Activated naive CD4-positive, alpha-beta T cell treated with anti-CD3 and anti-CD28 coated beads for 36 hours (primary cell): ENCODE data around the gene C1QTNF1. TPM values are rescaled to one million over a fixed set of nuclear protein-coding genes. Genes with fewer than 3 reads are reported as not detected.

Experiments used
- CTCF ChIA-PET: fragments of 350-600 bp; sonication (Branson Sonifier 250); formaldehyde crosslinking; loops from one replicate; lab custom pipeline; 2021; ENCODE audit warnings: antibody characterized with exemption; lab: Charles Lee
- DNase-seq: peaks from one replicate; pipeline ENCODE4 v3.0.0-alpha.2; 2020
- H3K27ac Mint-ChIP-seq: one replicate; pipeline ENCODE4 v1.8.0; 2021; ENCODE audit warnings: mild to moderate bottlenecking, mixed read lengths
- H3K27me3 Mint-ChIP-seq: one replicate; pipeline ENCODE4 v1.8.0; 2021; ENCODE audit warnings: low read depth, mixed read lengths
- H3K36me3 Mint-ChIP-seq: one replicate; pipeline ENCODE4 v1.8.0; 2021; ENCODE audit warnings: low read depth, mixed read lengths
- H3K4me1 Mint-ChIP-seq: one replicate; pipeline ENCODE4 v1.8.0; 2021; ENCODE audit warnings: low read depth, mixed read lengths
- H3K4me3 Mint-ChIP-seq: one replicate; pipeline ENCODE4 v1.8.0; 2021; ENCODE audit warnings: mild to moderate bottlenecking, moderate library complexity, mixed read lengths
- H3K9me3 Mint-ChIP-seq: one replicate; pipeline ENCODE4 v1.8.0; 2021; ENCODE audit warnings: mixed read lengths
- intact Hi-C: fragments of 100-400 bp; cut with micrococcal nuclease; formaldehyde crosslinking; loops from one replicate; pipeline ENCODE4 v1.15.1; 2023
- total RNA-seq, 2 experiments: library from RNA; stranded (reverse); gene quantifications; one replicate each; pipeline ENCODE4 v1.2.3, GENCODE V29; 2021

C1QTNF1 gene
- total RNA-seq, 2 experiments from 2014 or later: 0.14 to 0.32 TPM

DNA sequence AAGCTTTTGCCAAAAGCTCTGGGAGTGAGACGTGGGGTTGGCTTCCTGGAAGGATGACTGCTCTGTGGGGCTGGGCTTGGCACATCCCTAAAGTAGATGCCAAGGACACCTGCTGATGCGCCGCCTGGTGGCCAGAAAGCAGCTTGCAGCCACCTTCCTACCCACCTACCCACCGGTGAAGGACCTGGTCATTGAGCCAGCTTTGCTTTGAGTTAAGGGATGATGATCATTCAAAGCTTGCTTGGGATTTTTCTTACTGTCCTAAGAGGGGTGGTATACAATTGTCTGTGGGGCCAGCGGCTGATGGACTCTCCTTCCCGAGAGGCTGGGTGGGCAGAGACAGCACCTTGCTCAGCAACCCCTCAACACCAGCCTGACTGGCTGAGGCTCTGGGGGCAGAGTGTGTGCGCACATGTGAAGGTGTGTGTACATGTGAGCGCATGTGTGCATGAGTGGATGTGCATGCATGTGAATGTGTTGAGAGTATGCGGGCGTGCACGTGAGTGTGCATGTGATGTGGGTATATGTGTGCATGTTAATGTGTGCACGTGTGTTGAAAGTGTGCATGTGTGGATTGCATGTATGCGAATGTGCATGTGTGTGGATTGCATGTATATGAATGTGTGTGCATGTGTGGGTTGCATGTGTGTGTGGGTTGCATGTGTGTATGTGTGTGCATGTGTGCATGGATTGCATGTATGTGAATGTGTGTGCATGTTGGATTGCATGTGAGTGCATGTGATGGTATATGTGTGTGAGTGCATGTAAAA, 18.6 kb downstream of the C1QTNF1 start:
- intact Hi-C loops: loop anchor here (1.0 to 2.0 kb wide), 2 partner anchors 23 to 56 kb away; no protein-coding TSS in a partner anchor
- H3K27me3 Mint-ChIP-seq: peaks cover 3% of the 10 kb centered on the region
- no peaks in the 10 kb centered on the region for H3K4me1 Mint-ChIP-seq
- no peak overlapping the region for H3K4me3 Mint-ChIP-seq
- no peak overlapping the region for H3K27ac Mint-ChIP-seq
- CTCF ChIA-PET: interaction anchor here (0.8 to 1.6 kb wide), 9 partner anchors 10 to 63 kb away, joined by 3 to 13 read pairs (median 4); partner anchors contain the start of gene LGALS3BP
- DNase-seq: peak; percentile 81
- H3K9me3 Mint-ChIP-seq: no peaks in the 10 kb centered on the region
- H3K36me3 Mint-ChIP-seq: no peaks in the 10 kb centered on the region

DNA sequence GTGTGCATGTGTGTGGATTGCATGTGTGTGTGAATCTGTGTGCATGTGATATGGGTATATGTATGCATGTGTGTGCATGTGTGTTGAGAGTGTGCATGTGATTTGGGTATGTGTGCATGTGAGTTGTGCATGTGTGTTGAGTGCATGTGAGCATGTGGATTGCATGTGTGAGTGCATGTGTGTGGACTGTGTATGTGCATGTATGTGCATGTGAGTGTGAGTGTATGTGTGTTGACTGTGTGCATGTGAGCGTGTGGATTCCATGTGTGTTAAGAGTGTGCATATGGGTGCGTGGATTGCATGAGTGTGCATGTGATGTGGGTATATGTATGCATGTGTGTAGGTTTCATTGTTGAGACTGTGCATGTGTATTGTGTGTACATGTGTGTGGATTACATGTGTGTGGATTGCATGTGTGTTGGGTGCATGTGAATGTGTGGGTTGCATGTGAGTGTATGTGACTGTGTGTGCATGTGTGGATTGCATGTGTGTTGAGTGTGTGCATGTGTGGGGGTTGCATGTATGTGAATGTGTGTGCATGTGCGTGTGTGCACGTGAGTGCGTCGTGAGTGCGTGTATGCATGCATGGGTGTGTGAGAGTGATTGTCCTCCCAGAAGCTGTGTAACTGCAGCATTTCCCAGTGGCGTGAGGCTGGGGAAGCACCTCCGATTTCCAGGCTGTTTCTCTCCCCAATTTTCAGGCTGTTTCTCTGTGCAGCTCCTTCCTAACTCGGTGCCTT, 19.4 kb downstream of the C1QTNF1 start:
- Mint-ChIP-seq H3K36me3 (no peaks in the 10 kb centered on the region), H3K4me1 (no peaks in the 10 kb centered on the region), H3K27ac (no peak overlapping the region), H3K9me3 (no peaks in the 10 kb centered on the region), H3K4me3 (no peak overlapping the region), H3K27me3 (peaks cover 3% of the 10 kb centered on the region)
- CTCF ChIA-PET: interaction anchor here (1.1 to 3.2 kb wide), 3 partner anchors 53 to 357 kb away, joined by 3 to 11 read pairs (median 4); no protein-coding TSS in a partner anchor
- DNase-seq: no peak
- intact Hi-C loops: loop anchor here (2.0 kb wide), 1 partner anchor 57 kb away; no protein-coding TSS in a partner anchor

DNA sequence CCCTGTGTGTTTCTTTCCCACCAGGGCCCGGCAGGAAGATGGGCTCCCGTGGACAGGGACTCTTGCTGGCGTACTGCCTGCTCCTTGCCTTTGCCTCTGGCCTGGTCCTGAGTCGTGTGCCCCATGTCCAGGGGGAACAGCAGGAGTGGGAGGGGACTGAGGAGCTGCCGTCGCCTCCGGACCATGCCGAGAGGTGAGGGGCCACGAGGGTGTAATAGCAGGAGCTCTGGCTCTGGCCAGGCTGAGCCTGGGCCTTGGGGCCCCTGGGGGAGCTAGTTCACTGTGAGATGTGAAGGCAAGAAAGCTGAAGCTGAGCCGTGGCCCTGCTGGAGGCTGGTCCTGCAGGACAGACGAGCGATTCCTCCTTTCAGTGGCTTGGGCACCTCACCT, 20.0 kb downstream of the C1QTNF1 start:
- Mint-ChIP-seq H3K27ac (no peak overlapping the region), H3K9me3 (no peaks in the 10 kb centered on the region), H3K27me3 (peaks cover 3% of the 10 kb centered on the region), H3K4me1 (no peaks in the 10 kb centered on the region), H3K36me3 (no peaks in the 10 kb centered on the region), H3K4me3 (no peak overlapping the region)
- CTCF ChIA-PET: interaction anchor here (1.0 to 3.2 kb wide), 6 partner anchors 15 to 357 kb away, joined by 3 to 11 read pairs (median 4); no protein-coding TSS in a partner anchor
- DNase-seq: no peak
- intact Hi-C loops: loop anchor here (2.0 kb wide), 1 partner anchor 57 kb away; no protein-coding TSS in a partner anchor

- H3K9me3 Mint-ChIP-seq: no peaks in the 10 kb centered on the region
- CTCF ChIA-PET: interaction anchor here (0.9 to 3.2 kb wide), 9 partner anchors 8 to 356 kb away, joined by 3 to 11 read pairs (median 4); no protein-coding TSS in a partner anchor
- H3K27me3 Mint-ChIP-seq: peaks cover 3% of the 10 kb centered on the region
- no peak overlapping the region for H3K27ac Mint-ChIP-seq
- no peak overlapping the region for H3K4me3 Mint-ChIP-seq
- no peaks in the 10 kb centered on the region for H3K4me1 Mint-ChIP-seq
- intact Hi-C loops: no loop called here
- no peaks in the 10 kb centered on the region for H3K36me3 Mint-ChIP-seq
- no peak for DNase-seq
Measured at GRCh38 chr17:79044462-79044861, 20.5 kb downstream of the C1QTNF1 start.

- no peaks in the 10 kb centered on the region for H3K9me3 Mint-ChIP-seq
- no peak for DNase-seq
- intact Hi-C loops: no loop called here
- no peaks in the 10 kb centered on the region for H3K36me3 Mint-ChIP-seq
- H3K27ac Mint-ChIP-seq: no peak overlapping the region
- CTCF ChIA-PET: interaction anchor here (0.6 to 3.2 kb wide), 20 partner anchors 9 to 348 kb away, joined by 3 to 13 read pairs (median 4); no protein-coding TSS in a partner anchor
- no peaks in the 10 kb centered on the region for H3K4me1 Mint-ChIP-seq
- peaks cover 3% of the 10 kb centered on the region for H3K27me3 Mint-ChIP-seq
- H3K4me3 Mint-ChIP-seq: no peak overlapping the region
Measured at GRCh38 chr17:79045001-79045729, 21.2 kb downstream of the C1QTNF1 start.

GRCh38 chr17:79045842-79046196, 21.9 kb downstream of the C1QTNF1 start:
- no peak overlapping the region for H3K27ac Mint-ChIP-seq

GRCh38 chr17:79046197-79046915, 22.4 kb downstream of the C1QTNF1 start:
- CTCF ChIA-PET: interaction anchor here (0.6 to 3.2 kb wide), 14 partner anchors 10 to 789 kb away, joined by 3 to 13 read pairs (median 6); no protein-coding TSS in a partner anchor
- H3K4me3 Mint-ChIP-seq: no peak overlapping the region
- peaks cover 3% of the 10 kb centered on the region for H3K27me3 Mint-ChIP-seq
- no peak overlapping the region for H3K27ac Mint-ChIP-seq
- H3K4me1 Mint-ChIP-seq: no peaks in the 10 kb centered on the region
- no peaks in the 10 kb centered on the region for H3K36me3 Mint-ChIP-seq
- no peak for DNase-seq
- intact Hi-C loops: loop anchor here (1.0 to 2.0 kb wide), 2 partner anchors 36 to 346 kb away; no protein-coding TSS in a partner anchor
- H3K9me3 Mint-ChIP-seq: no peaks in the 10 kb centered on the region

More at GRCh38 chr17:79045842-79046196, 21.9 kb downstream of the C1QTNF1 start:
- Mint-ChIP-seq H3K4me1 (no peaks in the 10 kb centered on the region), H3K27me3 (peaks cover 3% of the 10 kb centered on the region), H3K4me3 (no peak overlapping the region), H3K36me3 (no peaks in the 10 kb centered on the region), H3K9me3 (no peaks in the 10 kb centered on the region)
- CTCF ChIA-PET: interaction anchor here (0.6 to 3.2 kb wide), 17 partner anchors 10 to 789 kb away, joined by 3 to 13 read pairs (median 4); no protein-coding TSS in a partner anchor
- intact Hi-C loops: loop anchor here (1.0 to 2.0 kb wide), 2 partner anchors 37 to 346 kb away; no protein-coding TSS in a partner anchor
- DNase-seq: peak; percentile 77

DNA sequence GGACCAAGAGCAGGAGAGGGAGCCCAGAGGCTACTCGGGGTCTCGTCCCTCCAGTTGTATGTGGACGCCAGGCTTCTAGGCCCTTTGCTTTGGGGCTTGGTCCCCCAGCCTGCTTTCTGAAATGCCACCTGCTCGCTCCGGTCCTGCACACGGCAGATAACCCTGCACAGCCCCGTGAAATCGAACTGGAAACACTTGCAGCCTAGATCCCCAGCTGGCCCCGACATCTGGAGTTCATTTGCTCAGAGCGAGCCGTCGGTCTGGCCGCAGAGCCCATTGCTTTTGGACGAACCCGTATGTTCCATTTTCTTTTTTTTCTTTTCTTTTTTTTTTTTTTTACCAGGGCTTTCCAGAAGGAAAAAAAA, 22.9 kb downstream of the C1QTNF1 start:
- Mint-ChIP-seq H3K36me3 (no peaks in the 10 kb centered on the region), H3K27ac (no peak overlapping the region), H3K4me3 (no peak overlapping the region), H3K4me1 (no peaks in the 10 kb centered on the region), H3K9me3 (no peaks in the 10 kb centered on the region), H3K27me3 (peaks cover 3% of the 10 kb centered on the region)
- intact Hi-C loops: loop anchor here (1.0 to 2.0 kb wide), 2 partner anchors 36 to 345 kb away; no protein-coding TSS in a partner anchor
- DNase-seq: no peak
- CTCF ChIA-PET: interaction anchor here (0.9 kb wide), 1 partner anchor 25 kb away, joined by 4 read pairs; no protein-coding TSS in a partner anchor

DNA sequence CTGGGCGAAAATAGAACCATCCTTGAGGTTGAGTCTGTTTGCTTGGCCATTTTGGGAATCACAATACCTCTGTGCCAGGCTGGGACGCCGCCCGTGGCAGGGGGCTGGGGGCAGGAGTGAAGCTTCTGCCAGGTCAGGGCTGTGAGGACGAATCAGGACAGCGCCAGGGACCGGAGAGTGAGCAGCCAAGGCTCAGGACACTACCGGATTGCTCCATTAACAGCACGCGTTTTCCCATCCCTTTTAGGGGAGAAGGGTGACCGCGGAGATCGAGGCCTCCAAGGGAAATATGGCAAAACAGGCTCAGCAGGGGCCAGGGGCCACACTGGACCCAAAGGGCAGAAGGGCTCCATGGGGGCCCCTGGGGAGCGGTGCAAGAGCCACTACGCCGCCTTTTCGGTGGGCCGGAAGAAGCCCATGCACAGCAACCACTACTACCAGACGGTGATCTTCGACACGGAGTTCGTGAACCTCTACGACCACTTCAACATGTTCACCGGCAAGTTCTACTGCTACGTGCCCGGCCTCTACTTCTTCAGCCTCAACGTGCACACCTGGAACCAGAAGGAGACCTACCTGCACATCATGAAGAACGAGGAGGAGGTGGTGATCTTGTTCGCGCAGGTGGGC, 23.4 kb downstream of the C1QTNF1 start:
- no peaks in the 10 kb centered on the region for H3K36me3 Mint-ChIP-seq
- no peak overlapping the region for H3K27ac Mint-ChIP-seq
- no peak for DNase-seq
- intact Hi-C loops: loop anchor here (2.0 kb wide), 1 partner anchor 35 kb away; no protein-coding TSS in a partner anchor
- H3K27me3 Mint-ChIP-seq: peaks cover 3% of the 10 kb centered on the region
- CTCF ChIA-PET: interaction anchor here (0.9 kb wide), 1 partner anchor 26 kb away, joined by 4 read pairs; no protein-coding TSS in a partner anchor
- H3K9me3 Mint-ChIP-seq: no peaks in the 10 kb centered on the region
- no peaks in the 10 kb centered on the region for H3K4me1 Mint-ChIP-seq
- H3K4me3 Mint-ChIP-seq: no peak overlapping the region

DNA sequence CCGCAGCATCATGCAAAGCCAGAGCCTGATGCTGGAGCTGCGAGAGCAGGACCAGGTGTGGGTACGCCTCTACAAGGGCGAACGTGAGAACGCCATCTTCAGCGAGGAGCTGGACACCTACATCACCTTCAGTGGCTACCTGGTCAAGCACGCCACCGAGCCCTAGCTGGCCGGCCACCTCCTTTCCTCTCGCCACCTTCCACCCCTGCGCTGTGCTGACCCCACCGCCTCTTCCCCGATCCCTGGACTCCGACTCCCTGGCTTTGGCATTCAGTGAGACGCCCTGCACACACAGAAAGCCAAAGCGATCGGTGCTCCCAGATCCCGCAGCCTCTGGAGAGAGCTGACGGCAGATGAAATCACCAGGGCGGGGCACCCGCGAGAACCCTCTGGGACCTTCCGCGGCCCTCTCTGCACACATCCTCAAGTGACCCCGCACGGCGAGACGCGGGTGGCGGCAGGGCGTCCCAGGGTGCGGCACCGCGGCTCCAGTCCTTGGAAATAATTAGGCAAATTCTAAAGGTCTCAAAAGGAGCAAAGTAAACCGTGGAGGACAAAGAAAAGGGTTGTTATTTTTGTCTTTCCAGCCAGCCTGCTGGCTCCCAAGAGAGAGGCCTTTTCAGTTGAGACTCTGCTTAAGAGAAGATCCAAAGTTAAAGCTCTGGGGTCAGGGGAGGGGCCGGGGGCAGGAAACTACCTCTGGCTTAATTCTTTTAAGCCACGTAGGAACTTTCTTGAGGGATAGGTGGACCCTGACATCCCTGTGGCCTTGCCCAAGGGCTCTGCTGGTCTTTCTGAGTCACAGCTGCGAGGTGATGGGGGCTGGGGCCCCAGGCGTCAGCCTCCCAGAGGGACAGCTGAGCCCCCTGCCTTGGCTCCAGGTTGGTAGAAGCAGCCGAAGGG, 24.2 kb downstream of the C1QTNF1 start:
- peaks cover 3% of the 10 kb centered on the region for H3K27me3 Mint-ChIP-seq

More for the DNA sequence above, 24.2 kb downstream of the C1QTNF1 start:
- no peak overlapping the region for H3K4me3 Mint-ChIP-seq
- intact Hi-C loops: loop anchor here (2.0 kb wide), 1 partner anchor 35 kb away; no protein-coding TSS in a partner anchor
- H3K27ac Mint-ChIP-seq: no peak overlapping the region
- H3K9me3 Mint-ChIP-seq: peaks cover 3% of the 10 kb centered on the region
- CTCF ChIA-PET: interaction anchor here (0.5 to 0.9 kb wide), 3 partner anchors 27 to 337 kb away, joined by 4 read pairs; no protein-coding TSS in a partner anchor
- DNase-seq: no peak
- no peaks in the 10 kb centered on the region for H3K36me3 Mint-ChIP-seq
- H3K4me1 Mint-ChIP-seq: no peaks in the 10 kb centered on the region
